ENCODE data around the gene CCDC175.
A peak's percentile ranks its signal among the peaks of the same experiment; 100 is the strongest.

Gene CCDC175

GRCh38 chr14:59576332-59577294 is at the start of gene CCDC175:
Gene CCDC175 (minus strand): TSS chr14:59576812. CDS start chr14:59576775, 37 bp downstream.
- peak; percentile 65 for TF ChIP-seq CTCF (conservative IDR thresholded peaks at IDR 0.05; ENCODE audit: low read length)
- peak within 1 kb of the TSS; percentile 33 for H3K4me3 ChIP-seq (ENCODE audit: low read length)

DNA sequence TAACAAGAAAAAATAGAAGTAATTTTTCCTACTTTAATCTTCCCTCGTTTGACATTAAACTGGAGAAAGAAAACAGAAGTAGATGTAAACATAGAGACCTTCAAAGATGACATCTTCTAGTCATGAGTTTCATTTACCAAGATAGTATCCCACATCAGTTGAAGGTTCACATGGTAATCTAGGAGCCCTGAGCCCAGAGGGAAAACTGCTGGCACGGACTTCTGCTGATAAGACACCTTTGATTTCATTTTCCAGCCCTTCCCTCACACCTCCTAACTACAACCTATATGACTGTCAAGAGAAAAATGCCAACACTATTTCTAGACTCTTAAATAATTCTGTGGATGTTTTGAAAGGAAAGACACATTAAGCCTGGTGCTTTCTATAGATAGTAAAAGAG is 46.0 kb upstream of the CCDC175 start:
- no peak overlapping the region for H3K4me3 ChIP-seq (ENCODE audit: low read length)
- DNase-seq (ENCODE audit: low read depth): no peak
- no peak for TF ChIP-seq CTCF (conservative IDR thresholded peaks at IDR 0.05; ENCODE audit: low read length)

More at GRCh38 chr14:59576332-59577294, at the start of gene CCDC175:
- DNase-seq (ENCODE audit: low read depth): peak; percentile 52

DNA sequence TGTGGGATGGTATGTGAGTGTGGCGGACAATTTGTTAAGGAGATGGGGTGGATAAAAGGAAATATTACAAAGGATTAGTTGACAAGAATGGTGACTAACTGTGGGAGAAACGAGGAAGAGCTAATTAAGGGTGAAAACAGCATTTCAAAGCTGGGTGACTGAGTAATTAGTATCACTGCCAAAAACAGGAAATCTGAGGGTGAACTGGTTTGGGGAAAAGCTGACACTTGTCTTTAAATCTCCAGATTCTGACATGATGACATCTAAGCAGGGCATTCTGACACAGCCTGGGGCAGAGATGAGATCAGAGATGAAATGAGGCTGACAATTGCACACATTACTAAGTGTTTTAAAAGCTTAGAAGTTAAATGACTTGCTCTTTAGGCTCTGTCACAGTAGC is 42.4 kb upstream of the CCDC175 start:
- no peak for DNase-seq (ENCODE audit: low read depth)
- H3K4me3 ChIP-seq (ENCODE audit: low read length): no peak overlapping the region
- TF ChIP-seq CTCF (conservative IDR thresholded peaks at IDR 0.05; ENCODE audit: low read length): no peak

DNA sequence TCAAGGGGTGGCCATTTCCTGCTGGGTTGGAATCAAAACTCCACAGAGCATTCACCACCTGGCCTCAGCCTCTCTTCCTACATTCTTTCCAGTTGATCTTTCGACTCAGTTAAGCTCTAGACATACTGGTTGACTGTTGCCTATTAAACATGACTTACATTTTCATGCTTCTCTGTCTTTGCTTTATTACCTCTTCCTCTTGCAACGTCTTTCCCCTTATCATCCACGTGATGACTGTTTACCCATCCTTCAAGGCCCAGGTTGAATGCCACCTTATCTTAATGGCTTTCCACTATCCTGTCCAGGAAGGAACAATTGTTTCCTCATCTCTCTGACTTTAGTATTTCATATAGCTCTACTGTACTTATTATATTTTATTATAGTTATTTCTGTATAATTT is 24.4 kb upstream of the CCDC175 start:
- no peak for TF ChIP-seq CTCF (conservative IDR thresholded peaks at IDR 0.05; ENCODE audit: low read length)
- no peak for DNase-seq (ENCODE audit: low read depth)
- H3K4me3 ChIP-seq (ENCODE audit: low read length): no peak overlapping the region

DNA sequence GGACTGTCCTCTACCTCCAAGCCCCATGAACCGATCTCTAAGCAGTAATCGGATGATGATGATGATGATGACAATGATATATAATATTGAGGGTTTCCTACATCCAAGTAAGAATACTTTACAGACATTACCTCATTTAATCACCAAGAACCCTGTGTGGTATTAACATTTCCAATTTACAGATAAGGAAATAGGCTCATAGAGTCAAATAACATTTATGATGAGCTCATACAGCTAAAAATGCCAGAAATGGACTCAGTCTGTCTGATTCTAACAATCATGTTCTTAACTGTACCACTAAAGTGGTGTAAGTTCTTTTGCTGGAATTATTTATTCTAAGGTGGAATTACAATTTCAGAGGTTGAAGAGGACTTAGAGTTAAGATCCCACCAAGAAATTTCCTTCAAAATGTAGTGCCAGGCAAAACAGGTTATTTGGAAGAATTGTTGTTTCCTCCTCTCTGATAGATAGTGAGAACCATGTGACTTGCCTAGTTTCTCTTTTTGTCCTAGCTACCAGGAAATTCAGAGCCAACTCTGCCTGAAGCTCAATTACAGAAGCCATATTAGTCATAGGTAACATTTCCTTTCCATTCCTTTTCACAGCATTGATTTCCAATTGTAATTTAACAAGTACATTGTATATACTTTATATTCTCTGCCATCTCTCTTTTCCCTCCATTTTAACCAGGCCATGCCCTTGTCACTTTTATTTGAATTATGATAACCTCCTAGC is 23.8 kb upstream of the CCDC175 start:
- no peak for TF ChIP-seq CTCF (conservative IDR thresholded peaks at IDR 0.05; ENCODE audit: low read length)
- no peak overlapping the region for H3K4me3 ChIP-seq (ENCODE audit: low read length)
- no peak for DNase-seq (ENCODE audit: low read depth)

GRCh38 chr14:59595071-59595470 is 18.5 kb upstream of the CCDC175 start:
- TF ChIP-seq CTCF (conservative IDR thresholded peaks at IDR 0.05; ENCODE audit: low read length): no peak
- H3K4me3 ChIP-seq (ENCODE audit: low read length): no peak overlapping the region
- DNase-seq (ENCODE audit: low read depth): no peak

Data from AG10803 (cell line).